CD4-positive, CD25-positive, alpha-beta regulatory T cell (primary cell): Measurements from ENCODE around the gene G3BP2. TPM values are rescaled to one million over a fixed set of nuclear protein-coding genes. Genes with fewer than 3 reads are reported as not detected.
"Not testable (repeated sequence)": the region's sequence is repeated elsewhere in the genome, so short reads cannot be mapped to it uniquely, and the experiment has no call there.

Experiments
- ATAC-seq, 2 donors: fragments of 150-1000 bp; cut with Tn5 transposase; one replicate each; pipeline ENCODE4 v1.10.0; 2021; ENCODE audit warnings: low read depth in 2 of 2, moderate number of reproducible peaks in 2 of 2, moderate library complexity in 1 of 2
- DNase-seq, 3 donors: peaks; one replicate each; pipeline versions ENCODE4 v3.0.0 to v3.0.0-alpha.2; 2012 to 2022; ENCODE audit warnings: mixed read lengths in 1 of 3
- H3K27ac ChIP-seq: one replicate; pipeline ENCODE4 v1.7.0; 2013; ENCODE audit warnings: mild to moderate bottlenecking, low read length; ENCODE audit not compliant: insufficient read depth, poor library complexity, severe bottlenecking
- H3K27me3 ChIP-seq: one replicate; pipeline ENCODE4 v1.7.0; 2013; ENCODE audit warnings: low read length; ENCODE audit not compliant: control insufficient read depth, insufficient read depth
- H3K36me3 ChIP-seq: one replicate; pipeline ENCODE4 v1.7.0; 2013; ENCODE audit warnings: mild to moderate bottlenecking, low read length, moderate library complexity; ENCODE audit not compliant: control insufficient read depth, insufficient read depth
- H3K4me1 ChIP-seq: 2 replicates; pipeline ENCODE4 v1.7.0; 2013; ENCODE audit warnings: mild to moderate bottlenecking, low read length; ENCODE audit not compliant: insufficient read depth, control insufficient read depth, poor library complexity, severe bottlenecking
- H3K4me3 ChIP-seq: one replicate; pipeline ENCODE4 v1.7.0; 2013; ENCODE audit warnings: low read depth, mild to moderate bottlenecking, low read length, moderate library complexity
- H3K9me3 ChIP-seq, 2 experiments: 1 replicate in 1 of 2; 2 replicates in 1 of 2; pipeline ENCODE4 v1.7.0; 2013; ENCODE audit warnings: low read length in 2 of 2, mild to moderate bottlenecking in 1 of 2, moderate library complexity in 1 of 2; ENCODE audit not compliant: control insufficient read depth in 2 of 2
- H3K27ac Mint-ChIP-seq, 3 donors: one replicate each; pipeline ENCODE4 v1.8.0; 2020 to 2022; ENCODE audit warnings: mild to moderate bottlenecking in 3 of 3, mixed read lengths in 3 of 3, moderate library complexity in 2 of 3
- H3K27me3 Mint-ChIP-seq: one replicate; pipeline ENCODE4 v1.8.0; 2022; ENCODE audit warnings: mild to moderate bottlenecking, mixed read lengths
- H3K36me3 Mint-ChIP-seq: one replicate; pipeline ENCODE4 v1.8.0; 2020; ENCODE audit warnings: mixed read lengths
- H3K4me1 Mint-ChIP-seq, 4 donors: one replicate each; pipeline ENCODE4 v1.8.0; 2020 to 2022; ENCODE audit warnings: mixed read lengths in 4 of 4, mild to moderate bottlenecking in 1 of 4
- H3K4me3 Mint-ChIP-seq, 4 donors: one replicate each; pipeline ENCODE4 v1.8.0; 2020 to 2022; ENCODE audit warnings: mild to moderate bottlenecking in 4 of 4, mixed read lengths in 4 of 4, moderate library complexity in 3 of 4
- H3K9me3 Mint-ChIP-seq, 7 donors: one replicate each; pipeline ENCODE4 v1.8.0; 2020 to 2022; ENCODE audit warnings: mixed read lengths in 7 of 7, mild to moderate bottlenecking in 3 of 7, moderate library complexity in 2 of 7
- polyA plus RNA-seq, 4 donors: library from polyadenylated mRNA; unstranded; fragments of 300-500 nt; fragmentation: Illumina TruSeq; gene quantifications; one replicate each; pipeline ENCODE4 v1.2.3, GENCODE V29; 2021
- total RNA-seq: library from RNA; stranded (reverse); gene quantifications from one replicate; pipeline ENCODE4 v1.2.3, GENCODE V29; 2022

G3BP2 gene
- total and polyA plus RNA-seq, 5 donors from 2014 or later = 101 to 300 (median 122) TPM

- H3K27ac ChIP-seq = peak overlapping the region; percentile 98
- Mint-ChIP-seq H3K36me3 (no peaks in the 10 kb centered on the region), H3K4me3 (peak overlapping the region; percentile 93 to 99 (median 98)), H3K27ac (peak overlapping the region; percentile 98 to 100 (median 99)), H3K9me3 (peaks cover 0 to 2% (median 0%) of the 10 kb centered on the region in 7 donors), H3K4me1 (peaks cover 41 to 65% (median 54%) of the 10 kb centered on the region in 4 donors), H3K27me3 (no peaks in the 10 kb centered on the region)
- no peaks in the 10 kb centered on the region for H3K36me3 ChIP-seq
- DNase-seq (peak in 1 of 3 donors; percentile 28), ATAC-seq (no peak)
- H3K4me1 ChIP-seq = peaks cover 59% of the 10 kb centered on the region
- H3K4me3 ChIP-seq = peak overlapping the region; percentile 97
- H3K27me3 ChIP-seq = no peaks in the 10 kb centered on the region
- H3K9me3 ChIP-seq = no peaks in the 10 kb centered on the region
These were observed 1.3 kb downstream of the G3BP2 start for GRCh38 chr4:75671802-75672421.

- Mint-ChIP-seq H3K9me3 (peaks cover 0 to 2% (median 0%) of the 10 kb centered on the region in 7 donors), H3K36me3 (no peaks in the 10 kb centered on the region), H3K4me3 (peak overlapping the region; percentile 35 to 93 (median 69)), H3K4me1 (peaks cover 51 to 89% (median 73%) of the 10 kb centered on the region in 4 donors), H3K27me3 (no peaks in the 10 kb centered on the region), H3K27ac (peak overlapping the region in 2 of 3 donors; percentile 6 to 18)
- ATAC-seq = no peak
- no peaks in the 10 kb centered on the region for H3K27me3 ChIP-seq
- no peaks in the 10 kb centered on the region for H3K36me3 ChIP-seq
- no peaks in the 10 kb centered on the region for H3K9me3 ChIP-seq
- peaks cover 81% of the 10 kb centered on the region for H3K4me1 ChIP-seq
- DNase-seq = no peak
- H3K27ac ChIP-seq = no peak overlapping the region
- H3K4me3 ChIP-seq = peak overlapping the region; percentile 40
These were observed 4.6 kb downstream of the G3BP2 start for GRCh38 chr4:75668596-75668995.

GRCh38 chr4:75667636-75668035, 5.6 kb downstream of the G3BP2 start:
- not testable (repeated sequence) for H3K9me3 ChIP-seq, H3K36me3 Mint-ChIP-seq, ATAC-seq, H3K9me3 Mint-ChIP-seq, H3K27me3 ChIP-seq, H3K36me3 ChIP-seq, H3K27me3 Mint-ChIP-seq, DNase-seq, H3K27ac ChIP-seq
- Histone ChIP-seq H3K4me1 (peaks cover 90% of the 10 kb centered on the region), H3K4me3 (peak overlapping the region; percentile 73)
- Mint-ChIP-seq H3K4me1 (peaks cover 53 to 89% (median 72%) of the 10 kb centered on the region in 4 donors), H3K27ac (peak overlapping the region in 1 of 3 donors; percentile 36), H3K4me3 (peak overlapping the region; percentile 49 to 93 (median 69))

- Histone ChIP-seq H3K36me3 (peaks cover 8% of the 10 kb centered on the region), H3K27me3 (no peaks in the 10 kb centered on the region), H3K4me3 (peak overlapping the region; percentile 73), H3K9me3 (no peaks in the 10 kb centered on the region), H3K4me1 (peaks cover 89% of the 10 kb centered on the region), H3K27ac (peak overlapping the region; percentile 42)
- H3K27me3 Mint-ChIP-seq = no peaks in the 10 kb centered on the region
- H3K27ac Mint-ChIP-seq = peak overlapping the region in 1 of 3 donors; percentile 31
- peak; percentile 21 to 26 for ATAC-seq
- no peak for DNase-seq
- H3K9me3 Mint-ChIP-seq = no peaks in the 10 kb centered on the region
- peaks cover 52 to 91% (median 70%) of the 10 kb centered on the region in 4 donors for H3K4me1 Mint-ChIP-seq
- H3K36me3 Mint-ChIP-seq = peaks cover 9% of the 10 kb centered on the region
- H3K4me3 Mint-ChIP-seq = peak overlapping the region; percentile 56 to 73 (median 70)
These were observed 6.9 kb downstream of the G3BP2 start for GRCh38 chr4:75666299-75666698.

- Histone ChIP-seq H3K4me1 (peaks cover 77% of the 10 kb centered on the region), H3K36me3 (peaks cover 24% of the 10 kb centered on the region)
- peaks cover 18% of the 10 kb centered on the region for H3K36me3 Mint-ChIP-seq
- not testable (repeated sequence) for H3K27ac ChIP-seq, H3K27ac Mint-ChIP-seq, H3K9me3 ChIP-seq, H3K4me3 ChIP-seq, H3K27me3 ChIP-seq, H3K9me3 Mint-ChIP-seq, ATAC-seq, DNase-seq, H3K27me3 Mint-ChIP-seq
- peaks cover 50 to 88% (median 64%) of the 10 kb centered on the region in 4 donors for H3K4me1 Mint-ChIP-seq
- H3K4me3 Mint-ChIP-seq = peak overlapping the region in 1 of 4 donors; percentile 53
These were observed 8.6 kb downstream of the G3BP2 start for GRCh38 chr4:75664604-75665003.

GRCh38 chr4:75662626-75663025, 10.6 kb downstream of the G3BP2 start:
- no peak for DNase-seq
- Mint-ChIP-seq H3K9me3 (no peaks in the 10 kb centered on the region), H3K27ac (peak overlapping the region in 1 of 3 donors; percentile 76), H3K4me3 (no peak overlapping the region), H3K4me1 (peaks cover 44 to 87% (median 57%) of the 10 kb centered on the region in 4 donors), H3K27me3 (no peaks in the 10 kb centered on the region), H3K36me3 (peaks cover 31% of the 10 kb centered on the region)
- H3K4me3 ChIP-seq = no peak overlapping the region
- H3K27me3 ChIP-seq = no peaks in the 10 kb centered on the region
- peaks cover 42% of the 10 kb centered on the region for H3K36me3 ChIP-seq
- no peaks in the 10 kb centered on the region for H3K9me3 ChIP-seq
- no peak for ATAC-seq
- no peak overlapping the region for H3K27ac ChIP-seq
- peaks cover 57% of the 10 kb centered on the region for H3K4me1 ChIP-seq

- H3K36me3 ChIP-seq = peaks cover 60% of the 10 kb centered on the region
- H3K36me3 Mint-ChIP-seq = peaks cover 39% of the 10 kb centered on the region
- no peak for ATAC-seq
These were observed 12.7 kb downstream of the G3BP2 start for GRCh38 chr4:75660491-75660890.

More at GRCh38 chr4:75660491-75660890, 12.7 kb downstream of the G3BP2 start:
- DNase-seq = no peak
- Mint-ChIP-seq H3K27me3 (no peaks in the 10 kb centered on the region), H3K4me3 (no peak overlapping the region), H3K27ac (peak overlapping the region in 1 of 3 donors; percentile 36), H3K9me3 (no peaks in the 10 kb centered on the region), H3K4me1 (peaks cover 40 to 85% (median 53%) of the 10 kb centered on the region in 4 donors)
- Histone ChIP-seq H3K9me3 (no peaks in the 10 kb centered on the region), H3K4me1 (peaks cover 47% of the 10 kb centered on the region), H3K4me3 (no peak overlapping the region), H3K27ac (no peak overlapping the region), H3K27me3 (no peaks in the 10 kb centered on the region)
